HG03354 (cell line): ENCODE data around the gene LRRC3C.

Experiments
- ATAC-seq: cut with Tn5 transposase; IDR thresholded peaks from one replicate; pipeline ENCODE4 v1.9.1; 2021; ENCODE audit warnings: mild to moderate bottlenecking; ENCODE audit not compliant: unreplicated experiment, poor library complexity, severe bottlenecking

LRRC3C gene

DNA sequence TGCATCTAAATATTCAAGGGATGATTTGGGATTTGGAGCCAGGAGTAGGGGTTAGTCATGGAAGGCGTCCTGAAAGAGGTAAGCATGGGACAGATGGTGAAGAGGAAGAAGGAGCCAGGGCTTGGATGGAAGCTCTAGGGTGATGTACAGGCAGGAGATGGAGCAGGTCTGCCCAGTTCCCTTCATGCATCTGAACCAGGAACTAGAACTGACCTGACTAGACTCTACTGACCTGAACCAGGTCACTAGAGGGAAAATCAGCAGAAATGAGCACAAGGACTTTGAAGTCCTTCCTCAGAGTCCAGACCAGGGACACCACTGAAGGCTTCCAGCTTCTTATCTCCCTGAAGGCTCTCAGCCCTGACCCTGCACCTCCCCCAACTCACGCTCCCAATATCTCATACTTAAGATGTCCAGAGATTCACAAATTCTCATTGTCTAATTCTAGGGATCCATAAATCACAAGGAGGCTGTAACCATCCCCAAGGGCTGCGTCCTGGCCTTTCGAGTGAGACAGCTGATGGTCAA is 43.6 kb downstream of the LRRC3C start:
- ATAC-seq = no peak

- no peak for ATAC-seq
These were observed 44.7 kb downstream of the LRRC3C start for GRCh38 chr17:39972271-39972670.

DNA sequence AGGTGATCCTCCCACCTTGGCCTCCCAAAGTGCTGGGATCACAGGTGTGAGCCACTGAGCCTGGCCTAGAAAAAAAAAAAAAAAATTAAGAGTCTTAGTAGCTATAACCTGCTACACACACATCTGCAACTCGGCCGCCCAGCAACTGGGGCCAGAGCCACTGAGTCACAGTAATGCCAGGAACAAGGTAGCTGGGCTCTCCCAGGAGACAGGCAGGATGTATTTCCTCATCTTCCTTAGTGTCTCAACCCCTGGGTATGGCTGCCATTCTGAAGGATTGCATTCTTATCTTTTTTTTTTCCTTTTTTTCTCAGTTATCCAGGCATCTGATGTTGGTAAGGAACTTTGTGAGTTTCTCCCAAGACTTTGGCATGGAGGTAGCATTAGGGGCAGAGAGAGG is 46.0 kb downstream of the LRRC3C start:
- ATAC-seq = no peak

- ATAC-seq = no peak
These were observed 46.9 kb downstream of the LRRC3C start for GRCh38 chr17:39974433-39974832.

GRCh38 chr17:39975801-39976200 is 48.3 kb downstream of the LRRC3C start:
- no peak for ATAC-seq

GRCh38 chr17:39979016-39979670 is 51.6 kb downstream of the LRRC3C start:
- ATAC-seq = no peak

GRCh38 chr17:39979893-39980350 is 52.4 kb downstream of the LRRC3C start:
- ATAC-seq = peak; percentile 20

DNA sequence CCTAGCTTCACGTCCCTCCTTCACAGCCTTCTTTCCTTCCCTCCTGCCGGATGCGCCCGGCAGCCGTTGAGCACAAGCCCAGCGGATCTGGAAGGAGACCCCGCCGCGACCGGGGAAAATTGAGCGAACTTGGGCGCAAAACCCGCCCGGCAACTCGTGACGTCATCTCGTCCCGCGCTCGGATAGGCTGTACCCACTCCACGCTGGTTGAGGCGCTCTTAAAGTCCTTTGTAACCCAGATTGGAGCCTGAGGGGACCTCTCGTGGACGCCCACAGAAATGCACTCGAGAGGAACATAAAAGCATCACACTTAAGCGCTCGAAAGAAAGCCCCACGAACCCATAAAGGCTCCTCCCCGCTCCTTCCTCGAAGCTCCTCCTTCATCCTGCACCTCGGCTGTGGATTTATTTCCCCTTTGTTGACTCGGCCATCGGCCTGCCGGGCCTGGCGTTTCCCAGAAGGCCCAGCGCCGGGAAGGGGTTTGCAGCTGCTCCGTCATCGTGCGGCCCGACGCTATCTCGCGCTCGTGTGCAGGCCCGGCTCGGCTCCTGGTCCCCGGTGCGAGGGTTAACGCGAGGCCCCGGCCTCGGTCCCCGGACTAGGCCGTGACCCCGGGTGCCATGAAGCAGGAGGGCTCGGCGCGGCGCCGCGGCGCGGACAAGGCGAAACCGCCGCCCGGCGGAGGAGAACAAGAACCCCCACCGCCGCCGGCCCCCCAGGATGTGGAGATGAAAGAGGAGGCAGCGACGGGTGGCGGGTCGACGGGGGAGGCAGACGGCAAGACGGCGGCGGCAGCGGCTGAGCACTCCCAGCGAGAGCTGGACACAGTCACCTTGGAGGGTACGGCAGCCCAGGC is 53.0 kb downstream of the LRRC3C start, which contains the start of gene PSMD3:
TSS of gene PSMD3 (plus strand) at position 457 of the 856 bp plus-strand sequence. CDS start at position 621, 164 bp downstream.
- peak; percentile 95 for ATAC-seq

- no peak for ATAC-seq
These were observed 53.7 kb downstream of the LRRC3C start for GRCh38 chr17:39981207-39981741.

- no peak for ATAC-seq
These were observed 54.3 kb downstream of the LRRC3C start for GRCh38 chr17:39981766-39982375.

GRCh38 chr17:39988206-39988810 is 60.8 kb downstream of the LRRC3C start:
- no peak for ATAC-seq

GRCh38 chr17:39994448-39994847 is 66.9 kb downstream of the LRRC3C start:
- ATAC-seq = no peak
